G401 (cell line): Measurements from ENCODE around the gene CDH23. TPM values are rescaled to one million over a fixed set of nuclear protein-coding genes. Genes with fewer than 3 reads are reported as not detected.
A peak's percentile ranks its signal among the peaks of the same experiment; 100 is the strongest.

ENCODE experiments used
- DNase-seq: peaks from one replicate; pipeline ENCODE4 v3.0.0-alpha.2; 2015; ENCODE audit warnings: low spot score
- in situ Hi-C: cut with HindIII; loops from 2 replicates; pipeline ENCODE4 v1.10.0; 2016; ENCODE audit warnings: low sequenced_read_pairs, mixed read lengths
- total RNA-seq: library from RNA; depleted of rRNA; stranded (reverse); fragments of >200 nt; shearing (Covaris generic); gene quantifications from 2 replicates; pipeline ENCODE4 v1.2.3, GENCODE V29; 2014

CDH23 gene
- total RNA-seq, 1 experiment from 2014 or later: 5.9 TPM

DNA sequence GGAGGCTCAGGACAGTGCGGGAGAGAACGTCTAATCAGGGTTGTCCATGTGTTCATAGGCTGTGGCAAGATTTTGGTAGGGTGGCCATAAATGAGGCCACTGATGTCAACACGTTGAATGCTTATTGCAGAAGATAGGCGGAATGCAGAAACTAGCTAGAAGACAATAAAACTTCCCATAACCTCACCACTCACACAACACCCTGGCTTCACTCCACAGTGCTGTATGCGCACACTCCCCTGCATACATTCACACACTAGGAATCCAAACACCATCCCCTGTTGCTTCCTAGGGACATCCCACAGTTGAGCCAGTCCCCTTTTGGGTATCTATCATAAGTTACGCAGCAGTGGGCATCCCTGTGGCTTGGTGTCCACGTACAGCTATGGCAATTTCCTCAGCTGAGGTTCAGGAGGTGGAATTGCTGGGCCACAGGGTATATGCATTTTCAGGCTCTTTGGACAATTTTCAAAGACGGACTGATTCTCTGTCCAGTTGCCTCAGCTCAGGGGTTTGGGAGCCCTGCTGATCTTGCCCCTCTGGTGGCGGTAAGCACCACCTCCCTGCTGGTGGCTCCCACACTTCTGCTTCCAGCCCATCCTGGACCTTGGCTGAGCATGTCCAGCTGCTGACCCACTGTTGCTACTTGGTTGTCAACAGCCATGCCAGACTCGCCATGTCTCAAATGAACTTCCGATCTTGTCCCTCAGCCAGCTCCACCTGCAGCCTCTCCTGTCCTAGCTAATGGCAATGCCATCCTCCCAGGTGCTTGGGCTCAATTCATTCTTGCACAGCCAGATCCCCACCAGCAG is 36.4 kb downstream of the CDH23 start:
- in situ Hi-C loops: no loop called here

DNA sequence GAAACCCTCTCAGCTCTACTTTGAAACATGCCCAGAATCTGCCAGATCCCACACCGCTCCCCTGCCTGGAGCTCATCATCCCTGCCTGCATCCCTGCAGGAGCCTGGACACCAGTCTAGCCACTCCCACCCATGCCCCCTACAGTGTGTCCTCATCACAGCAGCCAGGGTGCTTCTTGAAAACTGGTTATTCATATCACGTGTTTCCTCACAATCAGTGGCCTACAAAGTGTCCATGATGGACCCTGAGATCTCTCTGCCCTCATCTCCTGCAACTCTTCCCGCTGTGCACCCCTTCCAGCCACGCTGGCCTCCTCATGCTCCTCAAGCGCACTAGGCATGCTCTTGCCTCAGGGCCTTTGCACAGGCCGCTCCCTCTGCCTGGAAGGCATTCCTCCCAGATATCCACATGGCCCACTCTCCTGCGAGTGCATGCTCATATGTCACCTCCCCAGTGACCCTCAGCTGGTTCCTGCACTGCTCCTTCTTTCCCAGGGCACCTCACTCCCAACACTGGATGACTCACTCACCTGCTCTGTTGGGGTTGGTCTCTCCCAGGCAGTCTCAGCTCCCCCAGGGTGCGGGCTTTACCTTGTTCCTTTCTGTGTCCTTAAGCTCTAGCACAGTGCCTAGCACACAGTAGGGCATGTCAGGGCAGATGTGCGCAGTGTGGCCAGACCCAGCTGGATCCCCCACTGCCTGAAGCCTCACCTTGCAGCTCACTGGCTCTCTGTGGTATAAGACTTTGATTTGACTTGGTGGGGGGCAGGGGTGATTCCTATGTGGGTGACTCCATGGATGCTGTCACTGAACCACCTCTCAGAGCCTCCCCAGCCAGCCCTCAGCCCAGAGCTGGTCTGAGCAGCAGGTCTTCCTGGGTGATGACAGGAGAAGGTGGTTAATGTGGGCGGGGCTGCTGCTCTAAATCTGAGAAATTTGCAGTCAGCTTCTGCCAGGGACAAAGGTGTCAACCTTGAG is 37.3 kb downstream of the CDH23 start:
- DNase-seq: no peak
- in situ Hi-C loops: no loop called here

More for the DNA sequence above, 36.4 kb downstream of the CDH23 start:
- peak; percentile 68 for DNase-seq

DNA sequence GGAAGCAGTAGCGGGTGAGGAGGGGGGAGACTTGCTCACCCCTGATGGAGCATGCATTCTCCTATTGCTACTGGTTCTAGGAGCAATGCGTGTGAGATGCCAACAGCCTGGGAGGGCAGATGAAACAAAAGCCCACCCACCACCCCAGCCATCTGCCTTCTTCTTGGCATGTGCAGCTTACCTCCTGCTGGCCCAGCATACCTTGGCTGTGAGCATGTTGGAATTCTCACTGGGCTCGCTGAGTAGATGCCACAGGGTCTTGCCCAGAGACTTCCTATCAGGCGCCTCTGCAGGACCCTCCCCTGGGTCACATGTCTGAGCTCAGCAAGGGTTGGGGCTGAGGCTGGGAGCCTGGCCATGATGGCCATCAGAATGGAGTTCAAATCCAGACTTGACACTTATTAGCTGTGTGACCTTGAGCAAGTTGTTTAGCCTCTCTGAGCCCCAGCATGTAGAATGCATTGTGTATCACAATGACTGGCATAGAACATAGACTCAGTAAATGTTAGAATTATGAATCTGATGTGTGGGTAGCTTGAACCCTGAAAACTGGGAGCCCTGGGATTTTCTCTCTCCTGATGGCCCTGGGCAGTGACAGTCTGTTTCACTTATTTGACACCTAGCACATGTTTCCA is 38.2 kb downstream of the CDH23 start:
- in situ Hi-C loops: no loop called here
- peak; percentile 49 for DNase-seq

DNA sequence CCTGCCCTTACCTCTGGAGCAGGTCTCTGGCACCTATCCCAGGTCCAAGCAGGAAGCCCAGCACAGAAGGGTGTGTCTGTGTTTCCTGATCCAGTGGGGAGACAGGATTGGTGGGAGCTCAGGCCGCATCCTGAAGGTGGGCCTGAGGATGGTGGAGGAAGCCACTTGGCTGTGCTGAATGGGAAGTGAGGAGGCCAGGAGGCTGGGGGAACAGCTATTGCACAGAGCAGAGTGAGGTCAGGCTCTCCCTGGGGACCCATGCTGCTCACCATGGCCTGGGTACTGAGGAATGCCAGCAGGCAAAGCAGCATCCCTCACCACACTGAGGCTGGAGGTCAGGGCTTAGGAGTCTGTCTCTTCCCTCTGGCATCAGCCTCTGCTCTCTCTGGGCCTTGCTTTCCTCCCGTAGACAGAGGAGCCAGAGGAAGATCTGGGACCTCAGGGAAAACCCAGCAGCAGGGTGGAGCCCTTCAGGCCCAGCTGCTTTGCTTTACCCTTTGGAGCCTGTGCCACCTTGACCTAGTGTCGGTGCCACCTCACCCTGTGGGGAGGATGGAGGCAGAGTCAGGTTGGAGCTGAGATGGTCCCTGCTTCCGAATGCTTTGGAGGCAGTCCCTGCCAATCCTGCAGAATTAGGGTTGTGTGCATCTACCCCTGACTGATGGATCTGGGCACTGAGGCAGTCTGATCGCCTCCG is 39.0 kb downstream of the CDH23 start:
- in situ Hi-C loops: no loop called here

DNA sequence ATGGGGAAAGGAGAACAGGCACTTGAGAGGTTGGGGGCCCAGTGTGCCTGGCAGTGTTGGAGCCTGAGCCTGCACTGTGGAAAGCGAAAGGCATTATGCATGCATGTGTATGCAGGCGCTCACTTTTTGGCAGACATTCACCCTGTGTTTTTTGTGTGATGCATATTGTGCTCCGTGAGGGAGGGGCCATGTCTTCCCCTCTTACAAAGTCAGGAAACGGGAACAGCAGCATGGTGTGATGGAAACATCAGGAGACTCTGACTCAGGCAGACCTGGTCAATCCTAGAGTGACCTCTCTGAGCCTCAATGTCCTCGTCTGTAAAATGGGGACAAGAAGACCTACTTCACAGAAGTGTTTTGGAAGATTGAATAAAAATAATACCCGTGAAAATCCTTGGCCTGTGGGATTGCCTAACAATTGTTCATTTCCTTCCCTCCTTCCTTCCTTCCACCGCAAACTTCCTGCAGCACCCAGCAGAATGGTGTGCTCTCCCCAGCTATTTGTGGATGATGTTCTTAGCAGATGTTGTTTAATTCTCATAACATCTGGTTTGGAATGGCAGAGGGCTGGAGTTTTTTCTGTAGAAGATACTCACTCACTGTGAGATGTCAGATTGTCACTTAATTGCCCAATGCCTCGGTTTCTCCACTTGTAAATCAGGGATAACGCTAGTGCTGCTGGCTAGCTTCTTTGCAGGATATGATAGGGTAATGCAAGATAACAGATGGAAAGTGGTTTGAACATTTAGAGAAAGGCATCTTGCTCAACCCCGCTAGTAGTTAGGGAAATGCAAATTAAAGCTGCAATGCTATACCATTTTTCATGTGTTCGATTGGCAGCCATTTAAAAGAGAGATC is 39.8 kb downstream of the CDH23 start:
- no peak for DNase-seq
- in situ Hi-C loops: no loop called here

More for the DNA sequence above, 39.0 kb downstream of the CDH23 start:
- no peak for DNase-seq

DNA sequence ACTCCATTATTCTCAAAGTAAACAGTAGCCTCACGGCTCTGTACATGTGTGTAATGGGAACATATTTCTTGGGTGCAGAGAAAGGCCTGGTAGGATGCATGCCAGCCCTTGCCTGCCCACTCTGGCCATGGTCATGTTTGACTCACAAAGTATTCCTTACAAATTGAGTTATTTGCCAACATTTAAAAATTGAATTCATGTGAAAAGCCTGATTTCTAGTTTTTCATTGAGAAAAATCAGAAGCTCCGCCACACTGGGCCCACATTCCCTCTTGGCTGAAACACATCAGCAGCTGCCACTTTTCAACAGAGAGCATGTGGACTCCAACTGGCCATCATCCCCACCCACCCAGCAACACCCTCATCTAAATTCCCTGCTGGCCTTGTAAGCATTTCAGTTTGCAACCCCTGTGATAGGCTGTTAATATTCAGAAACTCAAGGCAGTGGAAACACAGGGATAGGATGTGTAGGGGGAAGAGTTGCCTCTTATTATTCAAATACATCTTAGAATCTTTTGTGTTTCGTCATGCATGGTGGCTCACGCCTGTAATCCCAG is 40.9 kb downstream of the CDH23 start:
- in situ Hi-C loops: no loop called here

DNA sequence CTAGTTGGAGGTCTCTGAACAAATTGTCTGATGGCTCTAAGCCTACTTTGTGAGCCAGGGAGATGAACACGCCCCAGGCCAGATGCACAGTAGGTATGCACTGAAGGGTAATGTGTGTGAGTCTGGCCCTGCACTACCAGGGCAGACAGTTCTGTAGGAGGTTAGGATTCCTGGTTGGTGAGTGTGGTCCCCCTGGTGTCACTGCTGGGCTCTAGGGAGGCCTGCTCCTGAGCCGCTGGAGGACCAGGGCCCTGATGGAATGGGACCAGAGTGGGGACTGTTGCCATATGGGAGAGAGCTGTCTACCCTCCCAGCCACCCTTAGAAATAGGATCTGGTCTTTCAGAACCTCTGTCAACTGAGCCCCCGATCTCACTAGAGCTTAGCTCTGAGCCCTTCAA is 42.0 kb downstream of the CDH23 start:
- no peak for DNase-seq
- in situ Hi-C loops: no loop called here

More for the DNA sequence above, 40.9 kb downstream of the CDH23 start:
- peak; percentile 61 for DNase-seq

DNA sequence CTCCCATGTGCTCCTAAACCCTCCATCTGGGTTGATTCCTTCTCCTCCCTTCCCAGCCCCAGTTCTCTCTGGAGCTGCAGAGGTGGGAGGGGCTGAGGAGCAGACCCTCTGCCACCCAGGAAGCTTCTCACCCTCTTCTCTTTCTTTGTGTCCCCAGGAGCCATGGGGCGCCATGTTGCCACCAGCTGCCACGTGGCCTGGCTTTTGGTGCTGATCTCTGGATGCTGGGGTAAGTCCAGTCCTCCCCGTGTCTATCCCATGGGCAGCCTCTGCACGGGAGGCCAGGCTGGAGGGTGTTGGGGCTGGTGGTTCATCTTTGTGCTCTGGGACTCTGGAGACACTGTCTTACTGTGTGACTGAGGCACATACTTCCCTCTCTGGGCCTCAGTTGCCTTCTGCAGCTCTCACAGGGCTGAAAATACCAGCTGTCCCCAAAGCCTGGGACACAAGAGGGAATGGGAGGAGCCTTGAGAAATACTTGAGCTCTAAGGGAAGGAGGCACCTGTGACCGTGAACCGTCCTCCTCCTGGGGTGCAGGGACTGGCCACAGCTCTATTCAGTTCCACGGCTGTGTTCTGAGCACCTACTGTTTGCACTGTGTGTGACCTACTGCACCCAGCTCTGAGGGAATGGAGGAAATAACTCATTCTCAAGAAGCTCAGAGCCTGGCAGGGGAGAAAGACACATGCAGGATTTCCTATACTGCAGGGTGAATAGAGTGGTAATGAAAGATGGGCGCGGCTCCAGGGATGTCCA is 43.1 kb downstream of the CDH23 start:
- in situ Hi-C loops: no loop called here
- no peak for DNase-seq

DNA sequence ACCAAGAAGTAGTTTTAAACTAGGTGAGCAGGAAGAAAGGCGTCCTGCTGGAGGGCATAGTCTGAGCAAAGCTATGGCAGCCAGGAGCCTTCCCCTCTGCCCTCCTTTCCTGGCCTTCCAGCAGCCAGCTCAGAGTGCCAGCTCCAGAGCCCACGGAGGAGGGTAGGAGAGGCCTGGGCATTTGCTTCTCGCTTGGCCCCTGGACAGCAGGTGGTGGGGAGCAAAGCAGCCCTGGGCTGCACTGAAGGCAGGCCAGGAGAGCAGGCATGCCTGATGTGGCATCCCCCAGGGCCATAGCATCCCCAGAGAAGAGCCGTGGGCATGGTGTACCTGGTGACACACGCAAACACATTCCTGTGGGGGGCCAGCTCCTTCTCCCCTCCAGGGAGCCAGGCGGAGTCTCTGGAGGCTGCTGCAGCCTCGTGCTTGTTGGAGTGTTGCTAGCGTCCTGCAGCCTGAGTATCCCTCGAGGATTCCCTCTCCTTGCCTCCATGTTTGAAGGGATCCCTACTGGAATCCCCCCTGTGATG is 43.9 kb downstream of the CDH23 start:
- DNase-seq: no peak
- in situ Hi-C loops: no loop called here

DNA sequence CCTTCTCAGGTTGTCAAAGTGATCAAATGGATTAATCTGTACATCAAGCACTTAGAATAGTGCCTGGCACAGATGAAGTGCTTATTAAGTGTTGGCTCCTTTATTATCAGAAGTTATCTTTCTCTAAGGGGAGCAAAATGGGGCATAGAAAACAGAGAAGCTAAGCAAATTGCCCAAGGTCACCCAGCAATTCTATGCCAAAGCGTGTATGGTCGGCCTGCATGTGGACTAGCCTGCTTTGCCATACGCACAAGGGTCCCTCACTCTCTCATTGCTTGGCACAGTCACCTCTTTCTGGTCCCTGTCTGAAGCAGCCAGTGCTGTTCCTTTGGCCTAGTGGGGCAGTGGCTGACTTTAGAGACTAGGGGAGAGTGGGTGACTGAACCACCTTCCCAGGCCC is 45.3 kb downstream of the CDH23 start:
- in situ Hi-C loops: no loop called here
- DNase-seq: no peak

DNA sequence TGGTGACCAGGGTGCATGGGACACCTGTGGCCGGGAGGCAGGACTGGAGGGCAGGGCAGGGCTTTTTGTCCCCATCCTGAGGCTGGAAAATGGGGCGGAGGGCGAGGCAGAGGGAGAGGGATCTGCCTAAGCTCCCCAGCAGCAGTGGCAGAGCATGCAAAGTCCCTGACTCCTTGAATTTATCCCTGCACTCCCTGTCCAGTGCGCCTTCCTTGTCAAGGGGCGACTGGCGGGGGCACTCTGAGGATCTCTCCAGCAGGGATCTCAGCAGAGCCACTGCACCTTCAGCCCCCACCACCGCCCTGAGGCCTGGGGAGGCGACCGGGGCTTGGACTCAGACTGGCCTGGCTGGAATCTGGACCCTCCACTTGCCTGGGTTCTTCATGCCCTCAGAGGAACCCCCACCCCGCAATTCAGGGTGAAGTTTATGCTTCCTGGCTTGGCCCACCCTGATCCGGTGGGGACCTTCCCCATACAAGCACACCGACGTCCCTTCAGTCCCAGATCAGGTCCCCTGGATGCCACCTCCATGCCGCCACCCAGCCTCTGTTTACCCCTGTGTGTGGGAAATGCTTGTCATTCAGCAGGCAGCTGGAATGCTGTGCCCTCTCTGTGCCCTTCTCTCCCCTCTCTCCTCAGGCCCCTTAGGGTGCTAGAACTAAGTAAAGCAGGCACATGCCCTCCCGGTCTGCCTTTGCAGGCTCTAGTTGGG is 46.3 kb downstream of the CDH23 start:
- in situ Hi-C loops: no loop called here
- DNase-seq: no peak

DNA sequence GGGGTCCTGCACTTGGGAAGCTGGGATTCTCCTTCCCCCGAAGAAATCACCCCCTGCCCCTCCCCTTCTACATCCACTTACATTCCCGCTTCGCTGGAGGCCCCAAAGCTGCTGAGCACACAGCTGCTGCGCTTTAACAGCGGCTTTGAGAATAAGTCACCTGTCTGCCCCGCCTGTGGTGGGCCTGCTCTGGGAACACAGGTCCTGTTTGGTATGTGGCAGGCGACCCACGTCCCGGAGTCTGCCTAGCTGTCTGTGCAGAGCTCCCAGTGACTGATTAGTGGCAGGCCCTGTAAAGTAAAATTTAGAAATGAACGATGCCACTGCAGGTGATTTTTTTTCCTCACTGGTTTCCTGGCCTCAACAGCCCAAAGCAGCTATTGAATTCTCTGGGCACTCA is 47.0 kb downstream of the CDH23 start:
- in situ Hi-C loops: no loop called here
- no peak for DNase-seq

DNA sequence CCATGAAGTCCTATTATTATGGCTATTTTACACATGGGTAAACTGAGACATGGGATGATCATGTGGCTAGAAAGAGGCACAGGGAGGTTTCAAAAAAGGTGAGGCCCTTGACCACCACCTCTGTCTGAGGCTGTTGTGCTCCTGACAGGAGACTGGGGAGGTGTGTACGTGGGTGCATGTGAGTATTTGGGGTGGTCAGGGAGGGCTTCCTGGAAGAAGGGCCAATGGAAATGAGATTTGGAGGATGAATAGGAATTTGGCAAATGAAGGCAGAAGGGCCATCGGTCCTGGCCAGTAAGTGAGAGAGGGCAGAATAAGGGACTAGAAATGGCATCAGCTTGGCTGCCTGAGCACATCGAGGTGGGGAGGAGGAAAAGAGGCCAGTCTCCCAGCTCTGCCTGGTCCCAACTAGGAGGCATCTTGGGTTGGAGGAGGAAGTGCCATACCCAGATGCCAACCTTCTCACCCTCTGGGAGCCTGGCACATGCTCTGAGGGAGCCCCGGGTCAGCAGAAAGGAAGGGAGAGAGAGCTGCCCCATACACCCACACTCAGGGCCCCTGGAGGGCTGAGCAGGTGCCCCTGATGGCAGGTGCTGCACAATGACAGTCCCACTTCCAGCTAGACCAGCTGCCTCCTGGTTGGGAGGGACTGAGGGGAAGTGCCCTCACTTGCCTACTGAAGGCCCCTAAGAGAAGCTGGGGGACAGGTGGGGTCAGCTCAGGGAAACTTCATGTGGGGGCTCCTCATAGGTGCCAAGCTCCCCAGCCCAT is 47.7 kb downstream of the CDH23 start:
- no peak for DNase-seq
- in situ Hi-C loops: no loop called here

DNA sequence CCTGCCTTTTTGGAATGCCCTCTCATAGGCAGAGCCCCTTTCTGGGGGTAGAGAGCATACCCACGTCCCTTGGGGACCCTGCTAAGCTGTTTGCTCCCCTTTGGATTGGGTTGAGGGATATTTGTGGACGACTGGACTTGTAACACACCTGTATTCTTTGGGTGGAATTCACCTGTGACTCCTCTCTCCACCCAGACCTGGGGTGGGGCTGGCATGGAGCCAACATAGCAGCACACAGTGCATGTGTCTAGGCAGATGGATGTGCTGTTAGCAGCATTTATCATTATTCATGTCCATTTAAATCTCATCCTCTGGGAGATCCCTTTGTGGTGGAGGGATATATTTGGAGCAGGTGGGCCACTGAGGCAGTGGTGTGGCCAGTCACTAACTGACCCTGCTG is 51.0 kb downstream of the CDH23 start:
- no peak for DNase-seq
- in situ Hi-C loops: no loop called here

DNA sequence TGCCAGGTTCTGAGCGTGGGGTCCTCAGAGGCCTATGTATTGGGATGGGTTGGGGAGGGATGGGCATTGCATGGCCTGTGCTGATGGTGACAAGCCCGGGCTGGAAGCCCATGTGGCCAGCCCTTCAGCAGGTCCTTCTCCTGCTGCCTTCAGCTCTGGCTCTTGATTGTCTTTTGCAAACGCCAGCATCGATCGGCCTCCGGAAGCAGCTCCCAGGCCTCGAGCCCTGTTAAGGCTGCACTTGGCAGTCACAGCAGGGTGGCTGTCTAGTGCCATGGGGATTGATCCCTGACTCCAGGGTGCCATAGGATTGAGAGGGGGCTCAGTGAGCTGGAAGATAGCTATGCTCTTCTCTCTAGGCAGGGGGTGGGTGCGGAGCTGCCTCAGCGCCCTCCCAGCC is 51.4 kb downstream of the CDH23 start:
- DNase-seq: no peak
- in situ Hi-C loops: no loop called here

DNA sequence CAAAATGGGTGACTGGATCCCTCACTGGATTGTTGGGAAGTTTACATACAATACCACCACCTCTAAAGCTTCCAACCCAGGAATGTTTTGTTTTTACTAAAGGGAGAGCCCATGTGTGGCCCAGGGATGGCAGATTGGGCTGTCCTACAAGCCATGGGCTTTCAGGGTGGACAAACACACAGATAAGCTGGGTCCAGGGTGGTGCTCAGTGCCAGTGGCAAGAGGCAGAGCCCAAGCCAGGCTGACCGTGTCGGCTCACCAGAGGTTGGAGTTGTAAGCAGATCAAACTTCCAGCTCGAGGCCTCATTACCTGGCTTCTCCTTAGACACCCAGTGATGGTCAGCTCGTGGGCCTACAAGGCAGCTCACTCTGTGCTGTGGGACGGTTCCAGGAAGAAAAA is 52.3 kb downstream of the CDH23 start:
- DNase-seq: no peak
- in situ Hi-C loops: no loop called here
